SK-N-DZ (cell line): ENCODE results near the gene TRPM3.

Experiments used
- DNase-seq: peaks from one replicate; pipeline ENCODE4 v3.0.0-alpha.2; 2015; ENCODE audit warnings: low spot score

Gene TRPM3

GRCh38 chr9:70893580-70894122 lies 227.8 kb downstream of the TRPM3 start:
- no peak for DNase-seq

GRCh38 chr9:70888471-70888870 lies 232.9 kb downstream of the TRPM3 start:
- no peak for DNase-seq

- no peak for DNase-seq
Observed at GRCh38 chr9:70887826-70888225, 233.6 kb downstream of the TRPM3 start.

- no peak for DNase-seq
Observed at GRCh38 chr9:70883963-70884793, 237.2 kb downstream of the TRPM3 start.

GRCh38 chr9:70883056-70883455 lies 238.4 kb downstream of the TRPM3 start:
- DNase-seq, result no peak

GRCh38 chr9:70881333-70881732 lies 240.1 kb downstream of the TRPM3 start:
- peak; percentile 13 for DNase-seq

- no peak for DNase-seq
Observed at GRCh38 chr9:70880535-70880934, 240.9 kb downstream of the TRPM3 start.

- DNase-seq, result no peak
Observed at GRCh38 chr9:70878576-70878975, 242.8 kb downstream of the TRPM3 start.

- DNase-seq, result no peak
Observed at GRCh38 chr9:70874451-70874850, 247.0 kb downstream of the TRPM3 start.

GRCh38 chr9:70873506-70873905 lies 247.9 kb downstream of the TRPM3 start:
- no peak for DNase-seq

- no peak for DNase-seq
Observed at GRCh38 chr9:70868661-70869652, 252.5 kb downstream of the TRPM3 start.

GRCh38 chr9:70868041-70868440 lies 253.4 kb downstream of the TRPM3 start:
- no peak for DNase-seq

- DNase-seq, result no peak
Observed at GRCh38 chr9:70865471-70865870, 255.9 kb downstream of the TRPM3 start.

GRCh38 chr9:70861797-70862196 lies 259.6 kb downstream of the TRPM3 start:
- DNase-seq, result no peak

GRCh38 chr9:70861376-70861775 lies 260.0 kb downstream of the TRPM3 start:
- DNase-seq, result no peak

- DNase-seq, result no peak
Observed at GRCh38 chr9:70859694-70860093, 261.7 kb downstream of the TRPM3 start.

GRCh38 chr9:70856411-70856810 lies 265.0 kb downstream of the TRPM3 start:
- no peak for DNase-seq

- no peak for DNase-seq
Observed at GRCh38 chr9:70852711-70853240, 268.6 kb downstream of the TRPM3 start.

- DNase-seq, result no peak
Observed at GRCh38 chr9:70840266-70840665, 281.2 kb downstream of the TRPM3 start.

GRCh38 chr9:70835323-70835722 lies 286.1 kb downstream of the TRPM3 start:
- no peak for DNase-seq

GRCh38 chr9:70832492-70832891 lies 288.9 kb downstream of the TRPM3 start:
- DNase-seq, result no peak

- no peak for DNase-seq
Observed at GRCh38 chr9:70830618-70831017, 290.8 kb downstream of the TRPM3 start.
